DND-41 (cell line): ENCODE measurements around the gene ITFG1.
A peak's percentile ranks its signal among the peaks of the same experiment; 100 is the strongest.

ENCODE experiments used
- ATAC-seq: fragments of 200-7000 bp; cut with Tn5 transposase; 3 replicates; pipeline ENCODE4 v1.9.1; 2021; ENCODE audit warnings: low read depth; ENCODE audit not compliant: insufficient read depth
- DNase-seq: peaks from one replicate; pipeline ENCODE4 v3.0.0-alpha.2; 2020
- H2AFZ ChIP-seq: 2 replicates; pipeline ENCODE4 v1.6.0; 2012; ENCODE audit warnings: low read depth, low read length
- H3K27ac ChIP-seq: 2 replicates; pipeline ENCODE4 v1.5.1; 2012; ENCODE audit warnings: low read length, inconsistent platforms
- H3K27me3 ChIP-seq: fragments of 200-600 bp; sonication (generic); 2 replicates; pipeline ENCODE4 v1.6.0; 2012; ENCODE audit warnings: low read length, mild to moderate bottlenecking, inconsistent platforms; ENCODE audit not compliant: insufficient read depth, poor library complexity
- H3K36me3 ChIP-seq: 2 replicates; pipeline ENCODE4 v1.5.1; 2012; ENCODE audit warnings: low read length, inconsistent platforms; ENCODE audit not compliant: insufficient read depth
- H3K4me1 ChIP-seq: 2 replicates; pipeline ENCODE4 v1.5.1; 2012; ENCODE audit warnings: mild to moderate bottlenecking, low read length; ENCODE audit not compliant: insufficient read depth
- H3K4me2 ChIP-seq: 2 replicates; pipeline ENCODE4 v1.6.0; 2012; ENCODE audit warnings: mild to moderate bottlenecking, moderate library complexity, low read length, inconsistent platforms; ENCODE audit not compliant: insufficient read depth
- H3K4me3 ChIP-seq, 2 experiments: fragments of 200-600 bp in 1 of 2; shearing (Covaris generic) in 1 of 2; 2 replicates each; pipeline ENCODE4 v1.5.1; 2012 to 2016; ENCODE audit warnings: inconsistent platforms in 2 of 2, low read length in 2 of 2, mild to moderate bottlenecking in 2 of 2, low read depth in 1 of 2, moderate library complexity in 1 of 2
- H3K79me2 ChIP-seq: 2 replicates; pipeline ENCODE4 v1.6.0; 2012; ENCODE audit warnings: low read length, inconsistent platforms; ENCODE audit not compliant: insufficient read depth
- H3K9ac ChIP-seq: 2 replicates; pipeline ENCODE4 v1.6.0; 2012; ENCODE audit warnings: low read depth, mild to moderate bottlenecking, inconsistent platforms, low read length, moderate library complexity
- H3K9me3 ChIP-seq: 2 replicates; pipeline ENCODE4 v1.5.1; 2012; ENCODE audit warnings: low read length, moderate library complexity, mild to moderate bottlenecking, inconsistent platforms; ENCODE audit not compliant: insufficient read depth, severe bottlenecking
- H4K20me1 ChIP-seq: 2 replicates; pipeline ENCODE4 v1.6.0; 2012; ENCODE audit warnings: low read length; ENCODE audit not compliant: insufficient read depth
- EZH2 ChIP-seq: IDR thresholded peaks from 3 replicates; pipeline ENCODE4 v1.6.1; 2012; ENCODE audit warnings: borderline replicate concordance, low read depth, mild to moderate bottlenecking, moderate library complexity, low read length, inconsistent platforms; ENCODE audit not compliant: severe bottlenecking
- TF ChIP-seq, protein P1 (sequence below): IDR thresholded peaks from 2 replicates; pipeline ENCODE4 v1.5.1; 2012; ENCODE audit warnings: borderline replicate concordance, low read length, moderate library complexity, mild to moderate bottlenecking; ENCODE audit not compliant: poor library complexity, severe bottlenecking; ENCODE audit errors: extremely low read depth

The ITFG1 gene

GRCh38 chr16:47136099-47136842 is 324.6 kb downstream of the ITFG1 start:
- H3K27ac ChIP-seq = no peak overlapping the region
- TF ChIP-seq, protein P1, sequence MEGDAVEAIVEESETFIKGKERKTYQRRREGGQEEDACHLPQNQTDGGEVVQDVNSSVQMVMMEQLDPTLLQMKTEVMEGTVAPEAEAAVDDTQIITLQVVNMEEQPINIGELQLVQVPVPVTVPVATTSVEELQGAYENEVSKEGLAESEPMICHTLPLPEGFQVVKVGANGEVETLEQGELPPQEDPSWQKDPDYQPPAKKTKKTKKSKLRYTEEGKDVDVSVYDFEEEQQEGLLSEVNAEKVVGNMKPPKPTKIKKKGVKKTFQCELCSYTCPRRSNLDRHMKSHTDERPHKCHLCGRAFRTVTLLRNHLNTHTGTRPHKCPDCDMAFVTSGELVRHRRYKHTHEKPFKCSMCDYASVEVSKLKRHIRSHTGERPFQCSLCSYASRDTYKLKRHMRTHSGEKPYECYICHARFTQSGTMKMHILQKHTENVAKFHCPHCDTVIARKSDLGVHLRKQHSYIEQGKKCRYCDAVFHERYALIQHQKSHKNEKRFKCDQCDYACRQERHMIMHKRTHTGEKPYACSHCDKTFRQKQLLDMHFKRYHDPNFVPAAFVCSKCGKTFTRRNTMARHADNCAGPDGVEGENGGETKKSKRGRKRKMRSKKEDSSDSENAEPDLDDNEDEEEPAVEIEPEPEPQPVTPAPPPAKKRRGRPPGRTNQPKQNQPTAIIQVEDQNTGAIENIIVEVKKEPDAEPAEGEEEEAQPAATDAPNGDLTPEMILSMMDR = no peak
- TF ChIP-seq EZH2 = no peak
- no peaks in the 10 kb centered on the region for H3K4me1 ChIP-seq
- H3K27me3 ChIP-seq = no peaks in the 10 kb centered on the region
- H3K9ac ChIP-seq = no peak overlapping the region
- DNase-seq (no peak), ATAC-seq (no peak)
- H3K36me3 ChIP-seq = no peaks in the 10 kb centered on the region
- no peaks in the 10 kb centered on the region for H3K9me3 ChIP-seq
- H3K4me3 ChIP-seq = no peak overlapping the region
- no peaks in the 10 kb centered on the region for H4K20me1 ChIP-seq
- H2AFZ ChIP-seq = no peak overlapping the region
- no peak overlapping the region for H3K4me2 ChIP-seq
- no peaks in the 10 kb centered on the region for H3K79me2 ChIP-seq

DNA sequence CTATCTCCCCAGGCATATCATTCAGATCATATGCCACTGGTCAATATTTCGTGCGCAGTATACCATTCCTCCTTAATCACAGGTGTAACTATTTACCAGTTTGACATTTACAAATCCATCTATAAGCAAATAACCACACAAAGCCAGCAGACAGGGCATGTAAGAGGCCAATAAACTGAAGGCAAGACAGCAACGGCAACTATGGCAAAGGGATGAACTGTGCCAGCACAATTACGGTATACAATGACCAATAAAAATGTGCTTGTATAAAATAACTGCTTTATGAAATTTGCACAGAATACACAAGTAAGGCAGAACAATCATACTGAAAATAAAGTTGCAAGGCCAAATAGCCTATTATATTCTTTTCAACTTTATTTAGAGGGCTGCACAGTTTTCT is 326.3 kb downstream of the ITFG1 start:
- no peaks in the 10 kb centered on the region for H3K9me3 ChIP-seq
- H3K4me1 ChIP-seq = no peaks in the 10 kb centered on the region
- no peaks in the 10 kb centered on the region for H4K20me1 ChIP-seq
- H3K79me2 ChIP-seq = no peaks in the 10 kb centered on the region
- H3K27me3 ChIP-seq = no peaks in the 10 kb centered on the region
- H2AFZ ChIP-seq = no peak overlapping the region
- no peak overlapping the region for H3K9ac ChIP-seq
- no peak overlapping the region for H3K27ac ChIP-seq
- ATAC-seq = no peak
- DNase-seq = no peak
- H3K4me3 ChIP-seq = no peak overlapping the region
- no peak overlapping the region for H3K4me2 ChIP-seq
- H3K36me3 ChIP-seq = no peaks in the 10 kb centered on the region
- TF ChIP-seq, protein P1 = no peak
- no peak for TF ChIP-seq EZH2

- Histone ChIP-seq H3K27me3 (no peaks in the 10 kb centered on the region), H4K20me1 (no peaks in the 10 kb centered on the region), H3K9me3 (no peaks in the 10 kb centered on the region), H3K79me2 (no peaks in the 10 kb centered on the region), H3K27ac (no peak overlapping the region), H3K4me2 (no peak overlapping the region), H3K4me1 (no peaks in the 10 kb centered on the region), H3K4me3 (no peak overlapping the region), H3K36me3 (no peaks in the 10 kb centered on the region), H3K9ac (no peak overlapping the region), H2AFZ (no peak overlapping the region)
- no peak for DNase-seq
- TF ChIP-seq, protein P1 = peak; percentile 35
- TF ChIP-seq EZH2 = no peak
- ATAC-seq = peak; percentile 40; the same call in 1 of the 3 replicates
These were observed 328.6 kb downstream of the ITFG1 start for GRCh38 chr16:47132308-47132707.
